Gastrocnemius medialis (tissue), 4 donors: ENCODE data around the gene NLGN1. TPM values are rescaled to one million over a fixed set of nuclear protein-coding genes. Genes with fewer than 3 reads are reported as not detected.

ENCODE experiments used
- ATAC-seq, 2 donors: fragments of 150-250 bp; one replicate each; pipeline ENCODE4 v1.9.1; 2016
- DNase-seq, 2 donors: peaks; one replicate each; pipeline ENCODE4 v3.0.0-alpha.2; 2019
- H3K27ac ChIP-seq, 4 donors: fragments of 200-600 bp; sonication (generic); 1 replicate in 1 of 4; 2 replicates in 3 of 4; pipeline ENCODE4 v1.5.1; 2016 to 2018; ENCODE audit warnings: mild to moderate bottlenecking in 2 of 4, moderate library complexity in 1 of 4
- H3K27me3 ChIP-seq, 3 donors: fragments of 200-600 bp; sonication (generic) in 2 of 3; 1 replicate in 1 of 3; 2 replicates in 2 of 3; pipeline versions ENCODE4 v1.5.1 to v1.6.0; 2016 to 2019; ENCODE audit warnings: mild to moderate bottlenecking in 1 of 3, moderate library complexity in 1 of 3
- H3K36me3 ChIP-seq, 2 donors: fragments of 200-600 bp; sonication (generic) in 1 of 2; one replicate each; pipeline ENCODE4 v1.5.1; 2017 to 2018
- H3K4me1 ChIP-seq, 2 donors: fragments of 200-600 bp; sonication (generic) in 1 of 2; one replicate each; pipeline ENCODE4 v1.5.1; 2016 to 2017; ENCODE audit warnings: mild to moderate bottlenecking in 2 of 2
- H3K4me3 ChIP-seq, 4 donors: fragments of 200-600 bp; sonication (generic) in 3 of 4; 1 replicate in 1 of 4; 2 replicates in 3 of 4; pipeline ENCODE4 v1.5.1; 2016 to 2019; ENCODE audit warnings: mild to moderate bottlenecking in 2 of 4
- H3K9me3 ChIP-seq, 3 donors: fragments of 200-600 bp; sonication (generic) in 2 of 3; 1 replicate in 1 of 3; 2 replicates in 2 of 3; pipeline ENCODE4 v1.5.1; 2016 to 2019
- CTCF ChIP-seq, 5 experiments: fragments of 450-650 bp in 3 of 5; fragments of 200-600 bp in 2 of 5; sonication (generic) in 2 of 5; IDR thresholded peaks in 4 of 5; conservative IDR thresholded peaks in 1 of 5; 1 replicate in 4 of 5; 2 replicates in 1 of 5; pipeline ENCODE4 v1.5.1; 2016 to 2019; ENCODE audit warnings: antibody characterized with exemption in 5 of 5, mild to moderate bottlenecking in 3 of 5, moderate library complexity in 3 of 5
- POLR2A ChIP-seq, 2 donors: fragments of 450-650 bp; IDR thresholded peaks; one replicate each; pipeline ENCODE4 v1.6.1; 2017; ENCODE audit warnings: antibody characterized with exemption in 2 of 2, mild to moderate bottlenecking in 2 of 2, moderate library complexity in 2 of 2
- in situ Hi-C, 4 donors: fragments of 200-750 bp; cut with MboI; loops; one replicate each; pipeline versions ENCODE4 v1.15.0 to v1.8.0; 2017; ENCODE audit warnings: low sequenced_read_pairs in 4 of 4
- intact Hi-C: fragments of 100-400 bp; cut with DNase I; formaldehyde crosslinking; loops from one replicate; pipeline ENCODE4 v1.15.1; 2023; ENCODE audit warnings: low total_unique reads
- total RNA-seq, 4 donors: library from RNA; depleted of rRNA; stranded (reverse); fragments of >200 nt; gene quantifications; one replicate each; pipeline versions ENCODE4 v1.1.0 to v1.2.3, GENCODE V29; 2016

NLGN1 gene
- total RNA-seq, 4 donors from 2014 or later = 0.52 to 1.9 (median 1.1) TPM

- Histone ChIP-seq H3K4me1 (no peaks in the 10 kb centered on the region), H3K9me3 (no peaks in the 10 kb centered on the region), H3K4me3 (no peak overlapping the region), H3K36me3 (no peaks in the 10 kb centered on the region), H3K27ac (no peak overlapping the region), H3K27me3 (no peaks in the 10 kb centered on the region)
- ATAC-seq = no peak
- TF ChIP-seq POLR2A (IDR thresholded peaks at IDR 0.05) (no peak), CTCF (IDR thresholded peaks at IDR 0.05 in 4 of 5, conservative IDR thresholded peaks at IDR 0.05 in 1 of 5) (no peak)
- in situ Hi-C loops (no loop called here), intact Hi-C loops (no loop called here)
- DNase-seq = no peak
These were observed 396.4 kb downstream of the NLGN1 start for GRCh38 chr3:173793963-173794362.

- Histone ChIP-seq H3K27me3 (no peaks in the 10 kb centered on the region), H3K4me1 (no peaks in the 10 kb centered on the region), H3K27ac (no peak overlapping the region), H3K9me3 (no peaks in the 10 kb centered on the region), H3K4me3 (no peak overlapping the region), H3K36me3 (no peaks in the 10 kb centered on the region)
- intact Hi-C loops (no loop called here), in situ Hi-C loops (no loop called here)
- TF ChIP-seq CTCF (IDR thresholded peaks at IDR 0.05 in 4 of 5, conservative IDR thresholded peaks at IDR 0.05 in 1 of 5) (no peak), POLR2A (IDR thresholded peaks at IDR 0.05) (no peak)
- no peak for ATAC-seq
- no peak for DNase-seq
These were observed 398.9 kb downstream of the NLGN1 start for GRCh38 chr3:173796405-173796804.

GRCh38 chr3:173796890-173797289, 399.3 kb downstream of the NLGN1 start:
- ATAC-seq (no peak), DNase-seq (no peak)
- in situ Hi-C loops = no loop called here
- Histone ChIP-seq H3K4me3 (no peak overlapping the region), H3K27ac (no peak overlapping the region), H3K27me3 (no peaks in the 10 kb centered on the region), H3K9me3 (no peaks in the 10 kb centered on the region), H3K4me1 (no peaks in the 10 kb centered on the region), H3K36me3 (no peaks in the 10 kb centered on the region)
- TF ChIP-seq CTCF (IDR thresholded peaks at IDR 0.05 in 4 of 5, conservative IDR thresholded peaks at IDR 0.05 in 1 of 5) (no peak), POLR2A (IDR thresholded peaks at IDR 0.05) (no peak)
- intact Hi-C loops = no loop called here

- Histone ChIP-seq H3K27ac (no peak overlapping the region), H3K4me3 (no peak overlapping the region), H3K27me3 (no peaks in the 10 kb centered on the region), H3K4me1 (no peaks in the 10 kb centered on the region), H3K9me3 (no peaks in the 10 kb centered on the region), H3K36me3 (no peaks in the 10 kb centered on the region)
- in situ Hi-C loops = no loop called here
- ATAC-seq = no peak
- no peak for TF ChIP-seq CTCF (IDR thresholded peaks at IDR 0.05 in 4 of 5, conservative IDR thresholded peaks at IDR 0.05 in 1 of 5)
- TF ChIP-seq POLR2A (IDR thresholded peaks at IDR 0.05) = no peak
- no peak for DNase-seq
- intact Hi-C loops = no loop called here
These were observed 401.7 kb downstream of the NLGN1 start for GRCh38 chr3:173799060-173799816.

DNA sequence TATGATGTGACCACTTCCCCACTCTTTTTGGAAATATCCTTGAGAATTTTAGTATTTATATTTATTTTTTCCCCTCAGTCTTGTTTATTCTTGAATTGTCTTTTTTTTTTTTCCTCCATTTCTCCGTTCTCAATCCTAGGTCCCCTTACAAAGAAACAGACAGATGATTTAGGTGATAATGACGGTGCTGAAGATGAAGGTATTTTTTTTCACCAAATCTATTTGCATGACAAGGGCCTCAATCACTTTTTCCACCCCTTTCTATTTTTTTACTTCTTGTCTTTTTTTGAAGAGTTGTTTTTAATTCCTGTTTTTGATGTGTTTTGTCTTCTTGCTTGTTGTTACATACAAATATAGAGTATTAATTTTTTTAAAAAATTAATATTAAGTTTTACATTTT, 402.6 kb downstream of the NLGN1 start:
- DNase-seq (no peak), ATAC-seq (no peak)

More for the DNA sequence above, 402.6 kb downstream of the NLGN1 start:
- Histone ChIP-seq H3K36me3 (no peaks in the 10 kb centered on the region), H3K4me3 (no peak overlapping the region), H3K27ac (no peak overlapping the region), H3K9me3 (no peaks in the 10 kb centered on the region), H3K27me3 (no peaks in the 10 kb centered on the region), H3K4me1 (no peaks in the 10 kb centered on the region)
- intact Hi-C loops (no loop called here), in situ Hi-C loops (no loop called here)
- TF ChIP-seq CTCF (IDR thresholded peaks at IDR 0.05 in 4 of 5, conservative IDR thresholded peaks at IDR 0.05 in 1 of 5) (no peak), POLR2A (IDR thresholded peaks at IDR 0.05) (no peak)
